HepG2 (cell line): ENCODE data around the gene OXLD1. TPM values are rescaled to one million over a fixed set of nuclear protein-coding genes. Genes with fewer than 3 reads are reported as not detected.

Experiments
- ARID2 ChIP-seq: sonication (generic); formaldehyde crosslinking; IDR thresholded peaks from 2 replicates; pipeline ENCODE4 v1.8.1; 2022; ENCODE audit warnings: mild to moderate bottlenecking, missing genetic modification reagents, borderline replicate concordance
- FIP1L1 ChIP-seq: fragments of 200-400 bp; formaldehyde crosslinking; IDR thresholded peaks from 2 replicates; pipeline ENCODE4 v1.6.1; 2018; ENCODE audit warnings: low read depth, mild to moderate bottlenecking, low read length, moderate library complexity, borderline replicate concordance; ENCODE audit not compliant: insufficient read depth
- MAZ ChIP-seq, 2 experiments: sonication (generic) in 1 of 2; formaldehyde crosslinking in 1 of 2; IDR thresholded peaks; 2 replicates each; pipeline versions ENCODE4 v1.5.0 to v1.6.1; 2012 to 2020; ENCODE audit warnings: low read depth in 2 of 2, mild to moderate bottlenecking in 2 of 2, borderline replicate concordance in 1 of 2, improper control_type of control experiment in 1 of 2, low read length in 1 of 2, missing genetic modification reagents in 1 of 2, moderate library complexity in 1 of 2
- MTA1 ChIP-seq: sonication (generic); formaldehyde crosslinking; IDR thresholded peaks from 2 replicates; pipeline ENCODE4 v1.4.0; 2020; ENCODE audit warnings: missing genetic modification reagents, mild to moderate bottlenecking, borderline replicate concordance
- NFKB2 ChIP-seq: sonication (generic); formaldehyde crosslinking; IDR thresholded peaks from 2 replicates; pipeline ENCODE4 v1.4.0; 2020; ENCODE audit warnings: missing genetic modification reagents, borderline replicate concordance
- PPARG ChIP-seq: conservative IDR thresholded peaks from 2 replicates; pipeline ENCODE4 v1.6.1; 2016; ENCODE audit warnings: missing biosample characterization, missing genetic modification reagents
- RAD21 ChIP-seq: fragments of 450-650 bp; formaldehyde crosslinking; IDR thresholded peaks from 2 replicates; pipeline ENCODE4 v1.5.0; 2020; ENCODE audit warnings: mild to moderate bottlenecking
- RFXANK ChIP-seq: IDR thresholded peaks from 2 replicates; pipeline ENCODE4 v1.6.1; 2016
- SOX13 ChIP-seq, 3 experiments: fragments of 450-650 bp in 1 of 3; sonication (generic) in 1 of 3; formaldehyde crosslinking in 1 of 3; IDR thresholded peaks in 2 of 3; conservative IDR thresholded peaks in 1 of 3; 2 replicates each; pipeline versions ENCODE4 v1.5.0 to v1.6.1; 2016 to 2020; ENCODE audit warnings: antibody characterized with exemption in 1 of 3, mild to moderate bottlenecking in 1 of 3, missing compliant biosample characterization in 1 of 3, missing genetic modification reagents in 1 of 3, moderate library complexity in 1 of 3
- TBX3 ChIP-seq: fragments of 450-650 bp; IDR thresholded peaks from 2 replicates; pipeline ENCODE4 v1.6.1; 2017; ENCODE audit warnings: antibody characterized with exemption, mild to moderate bottlenecking, inconsistent platforms, borderline replicate concordance
- ZNF382 ChIP-seq: sonication (generic); formaldehyde crosslinking; IDR thresholded peaks from 2 replicates; pipeline ENCODE4 v1.5.0; 2020; ENCODE audit warnings: missing genetic modification reagents, mild to moderate bottlenecking, borderline replicate concordance
- ZNF468 ChIP-seq: sonication (generic); formaldehyde crosslinking; IDR thresholded peaks from 2 replicates; pipeline ENCODE4 v1.8.0; 2022; ENCODE audit warnings: mild to moderate bottlenecking, moderate library complexity, missing genetic modification reagents
- ZNF570 ChIP-seq: sonication (generic); formaldehyde crosslinking; IDR thresholded peaks from 2 replicates; pipeline ENCODE4 v1.4.0; 2020; ENCODE audit warnings: mild to moderate bottlenecking, missing genetic modification reagents, borderline replicate concordance
- polyA plus RNA-seq, 8 experiments: library from polyadenylated mRNA; depleted of rRNA in 3 of 8; stranded (reverse) in 7 of 8; unstranded in 1 of 8; fragments of >200 nt; fragmentation: Illumina TruSeq in 4 of 8; extraction: Trizol in 4 of 8; gene quantifications; 2 replicates each; pipeline versions ENCODE4 v1.2.1 to v1.2.3, GENCODE V29; 2011 to 2016; ENCODE audit warnings: low read depth in 4 of 8, missing spikeins in 1 of 8, mixed read lengths in 1 of 8; ENCODE audit not compliant: insufficient read depth in 1 of 8
- total RNA-seq, 5 experiments: library from RNA; depleted of rRNA; stranded (reverse); fragments of >200 nt; fragmentation: Illumina TruSeq; extraction: Trizol; gene quantifications; 2 replicates each; pipeline ENCODE4 v1.2.3, GENCODE V29; 2016; ENCODE audit warnings: low read depth in 1 of 5
- TF ChIP-seq, protein P1 (sequence below): sonication (generic); formaldehyde crosslinking; IDR thresholded peaks from 2 replicates; pipeline ENCODE4 v1.4.0; 2020; ENCODE audit warnings: missing genetic modification reagents
- TF ChIP-seq, protein P2 (sequence below): sonication (generic); formaldehyde crosslinking; conservative IDR thresholded peaks from 2 replicates; pipeline ENCODE4 v1.8.0; 2022; ENCODE audit warnings: low read depth, missing genetic modification reagents
- TF ChIP-seq, protein P3 (sequence below): sonication (generic); formaldehyde crosslinking; IDR thresholded peaks from 2 replicates; pipeline ENCODE4 v1.4.0; 2020; ENCODE audit warnings: missing genetic modification reagents

Gene OXLD1
- total and polyA plus RNA-seq, 2 of the 13 experiments (the other 11 are each of a cell fraction or from before 2014, with no cell fraction given): 27.1 to 37.5 TPM

DNA sequence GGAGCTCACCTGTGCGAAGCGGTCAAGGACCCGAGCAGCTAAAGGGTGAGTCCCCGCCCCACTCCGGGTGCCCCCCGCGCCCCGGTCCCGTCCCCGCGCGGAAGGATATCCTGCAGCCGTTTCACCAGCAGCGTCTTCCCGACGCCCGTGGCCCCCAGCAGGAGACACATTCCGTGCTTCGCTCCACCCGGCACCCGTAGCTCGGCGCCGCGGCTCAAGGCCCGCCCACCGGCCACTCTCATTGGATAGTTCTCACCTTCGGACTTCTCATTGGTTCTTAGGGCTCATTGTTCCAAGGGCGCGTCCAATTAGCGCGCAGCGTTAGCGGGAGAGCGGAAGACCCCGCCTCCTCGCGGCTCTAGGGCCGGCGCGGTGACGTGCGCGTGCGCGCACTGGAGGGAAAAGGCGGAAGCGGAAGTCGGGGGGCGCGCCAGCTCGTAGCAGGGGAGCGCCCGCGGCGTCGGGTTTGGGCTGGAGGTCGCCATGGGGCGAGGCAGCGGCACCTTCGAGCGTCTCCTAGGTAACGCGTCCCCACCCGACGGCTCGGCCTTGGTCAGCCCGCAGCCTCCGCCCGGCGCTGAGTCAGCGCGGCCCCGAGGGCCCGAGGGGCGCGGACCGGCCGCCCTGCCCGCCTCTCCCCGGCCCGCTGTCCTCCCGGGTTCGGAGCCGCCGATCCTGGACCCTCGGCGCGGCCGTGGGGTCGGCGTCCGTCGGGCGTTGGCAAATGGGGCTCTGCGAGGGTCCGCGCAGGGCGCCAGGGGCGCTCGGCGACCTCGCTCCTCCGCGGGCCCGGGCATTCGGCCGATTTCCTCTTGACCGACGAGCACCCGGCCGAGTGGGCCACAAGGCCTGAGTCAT is 17.4 kb upstream of the OXLD1 start, which contains the start of the genes ARL16 and HGS (continued):
- TF ChIP-seq RAD21 (CRISPR knock-in tag) (peak; percentile 64), SOX13 (IDR thresholded peaks at IDR 0.05) (no peak), SOX13 (CRISPR knock-in tag; conservative IDR thresholded peaks at IDR 0.05 in 1 of 2, IDR thresholded peaks at IDR 0.05 in 1 of 2) (peak in 1 of 2 experiments; percentile 37; a peak in 2 of 4 replicates), ZNF570 (no peak), FIP1L1 (0 out of 2 replicates have a peak, but pooled peaks have one; percentile 57), ZNF382 (CRISPR knock-in tag) (no peak), ARID2 (no peak), MAZ (IDR thresholded peaks at IDR 0.05; ENCODE audit: borderline replicate concordance, low read depth, low read length) (peak; percentile 97), MAZ (CRISPR knock-in tag; IDR thresholded peaks at IDR 0.05; ENCODE audit: low read depth) (peak; percentile 84), NFKB2 (CRISPR knock-in tag) (no peak; the same call in 1 of the 2 replicates), RFXANK (CRISPR knock-in tag) (peak; percentile 24; the same call in 1 of the 2 replicates), TBX3 (peak; percentile 55; the same call in 1 of the 2 replicates), PPARG (CRISPR knock-in tag) (no peak), ZNF468 (CRISPR knock-in tag) (no peak), MTA1 (CRISPR knock-in tag) (no peak; the same call in 1 of the 2 replicates)
- TF ChIP-seq, protein P1, sequence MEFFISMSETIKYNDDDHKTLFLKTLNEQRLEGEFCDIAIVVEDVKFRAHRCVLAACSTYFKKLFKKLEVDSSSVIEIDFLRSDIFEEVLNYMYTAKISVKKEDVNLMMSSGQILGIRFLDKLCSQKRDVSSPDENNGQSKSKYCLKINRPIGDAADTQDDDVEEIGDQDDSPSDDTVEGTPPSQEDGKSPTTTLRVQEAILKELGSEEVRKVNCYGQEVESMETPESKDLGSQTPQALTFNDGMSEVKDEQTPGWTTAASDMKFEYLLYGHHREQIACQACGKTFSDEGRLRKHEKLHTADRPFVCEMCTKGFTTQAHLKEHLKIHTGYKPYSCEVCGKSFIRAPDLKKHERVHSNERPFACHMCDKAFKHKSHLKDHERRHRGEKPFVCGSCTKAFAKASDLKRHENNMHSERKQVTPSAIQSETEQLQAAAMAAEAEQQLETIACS (CRISPR knock-in tag): peak; percentile 97
- TF ChIP-seq, protein P2, sequence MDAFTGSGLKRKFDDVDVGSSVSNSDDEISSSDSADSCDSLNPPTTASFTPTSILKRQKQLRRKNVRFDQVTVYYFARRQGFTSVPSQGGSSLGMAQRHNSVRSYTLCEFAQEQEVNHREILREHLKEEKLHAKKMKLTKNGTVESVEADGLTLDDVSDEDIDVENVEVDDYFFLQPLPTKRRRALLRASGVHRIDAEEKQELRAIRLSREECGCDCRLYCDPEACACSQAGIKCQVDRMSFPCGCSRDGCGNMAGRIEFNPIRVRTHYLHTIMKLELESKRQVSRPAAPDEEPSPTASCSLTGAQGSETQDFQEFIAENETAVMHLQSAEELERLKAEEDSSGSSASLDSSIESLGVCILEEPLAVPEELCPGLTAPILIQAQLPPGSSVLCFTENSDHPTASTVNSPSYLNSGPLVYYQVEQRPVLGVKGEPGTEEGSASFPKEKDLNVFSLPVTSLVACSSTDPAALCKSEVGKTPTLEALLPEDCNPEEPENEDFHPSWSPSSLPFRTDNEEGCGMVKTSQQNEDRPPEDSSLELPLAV (CRISPR knock-in tag): no peak
- TF ChIP-seq, protein P3, sequence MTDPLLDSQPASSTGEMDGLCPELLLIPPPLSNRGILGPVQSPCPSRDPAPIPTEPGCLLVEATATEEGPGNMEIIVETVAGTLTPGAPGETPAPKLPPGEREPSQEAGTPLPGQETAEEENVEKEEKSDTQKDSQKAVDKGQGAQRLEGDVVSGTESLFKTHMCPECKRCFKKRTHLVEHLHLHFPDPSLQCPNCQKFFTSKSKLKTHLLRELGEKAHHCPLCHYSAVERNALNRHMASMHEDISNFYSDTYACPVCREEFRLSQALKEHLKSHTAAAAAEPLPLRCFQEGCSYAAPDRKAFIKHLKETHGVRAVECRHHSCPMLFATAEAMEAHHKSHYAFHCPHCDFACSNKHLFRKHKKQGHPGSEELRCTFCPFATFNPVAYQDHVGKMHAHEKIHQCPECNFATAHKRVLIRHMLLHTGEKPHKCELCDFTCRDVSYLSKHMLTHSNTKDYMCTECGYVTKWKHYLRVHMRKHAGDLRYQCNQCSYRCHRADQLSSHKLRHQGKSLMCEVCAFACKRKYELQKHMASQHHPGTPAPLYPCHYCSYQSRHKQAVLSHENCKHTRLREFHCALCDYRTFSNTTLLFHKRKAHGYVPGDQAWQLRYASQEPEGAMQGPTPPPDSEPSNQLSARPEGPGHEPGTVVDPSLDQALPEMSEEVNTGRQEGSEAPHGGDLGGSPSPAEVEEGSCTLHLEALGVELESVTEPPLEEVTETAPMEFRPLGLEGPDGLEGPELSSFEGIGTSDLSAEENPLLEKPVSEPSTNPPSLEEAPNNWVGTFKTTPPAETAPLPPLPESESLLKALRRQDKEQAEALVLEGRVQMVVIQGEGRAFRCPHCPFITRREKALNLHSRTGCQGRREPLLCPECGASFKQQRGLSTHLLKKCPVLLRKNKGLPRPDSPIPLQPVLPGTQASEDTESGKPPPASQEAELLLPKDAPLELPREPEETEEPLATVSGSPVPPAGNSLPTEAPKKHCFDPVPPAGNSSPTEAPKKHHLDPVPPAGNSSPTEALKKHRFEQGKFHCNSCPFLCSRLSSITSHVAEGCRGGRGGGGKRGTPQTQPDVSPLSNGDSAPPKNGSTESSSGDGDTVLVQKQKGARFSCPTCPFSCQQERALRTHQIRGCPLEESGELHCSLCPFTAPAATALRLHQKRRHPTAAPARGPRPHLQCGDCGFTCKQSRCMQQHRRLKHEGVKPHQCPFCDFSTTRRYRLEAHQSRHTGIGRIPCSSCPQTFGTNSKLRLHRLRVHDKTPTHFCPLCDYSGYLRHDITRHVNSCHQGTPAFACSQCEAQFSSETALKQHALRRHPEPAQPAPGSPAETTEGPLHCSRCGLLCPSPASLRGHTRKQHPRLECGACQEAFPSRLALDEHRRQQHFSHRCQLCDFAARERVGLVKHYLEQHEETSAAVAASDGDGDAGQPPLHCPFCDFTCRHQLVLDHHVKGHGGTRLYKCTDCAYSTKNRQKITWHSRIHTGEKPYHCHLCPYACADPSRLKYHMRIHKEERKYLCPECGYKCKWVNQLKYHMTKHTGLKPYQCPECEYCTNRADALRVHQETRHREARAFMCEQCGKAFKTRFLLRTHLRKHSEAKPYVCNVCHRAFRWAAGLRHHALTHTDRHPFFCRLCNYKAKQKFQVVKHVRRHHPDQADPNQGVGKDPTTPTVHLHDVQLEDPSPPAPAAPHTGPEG (CRISPR knock-in tag): peak; percentile 90
